ENCODE data around the gene MFNG.

GRCh38 chr22:37454857-37455686, 31.1 kb downstream of the MFNG start:
- TF ChIP-seq CTCF (IDR thresholded peaks at IDR 0.05) (no peak), POLR2A (IDR thresholded peaks at IDR 0.05) (no peak)

Data from thyroid gland (tissue), 4 donors.